PFSK-1 (cell line): ENCODE data around the gene TBC1D2.

ENCODE experiments used
- FOXP2 ChIP-seq: optimal IDR thresholded peaks from 2 replicates; pipeline ENCODE3; 2011; ENCODE audit warnings: borderline replicate concordance, control low read depth, inconsistent platforms; ENCODE audit not compliant: insufficient read depth; ENCODE audit errors: extremely low read length, extremely low read depth
- POLR2AphosphoS5 ChIP-seq: IDR thresholded peaks from 2 replicates; pipeline ENCODE4 v1.6.1; 2012; ENCODE audit warnings: low read depth, mild to moderate bottlenecking, control low read depth, low read length, moderate library complexity
- SIN3A ChIP-seq: IDR thresholded peaks from 2 replicates; pipeline ENCODE4 v1.6.1; 2012; ENCODE audit warnings: mild to moderate bottlenecking, low read length, moderate library complexity, borderline replicate concordance; ENCODE audit not compliant: insufficient read depth
- TAF1 ChIP-seq: IDR thresholded peaks from 2 replicates; pipeline ENCODE4 v1.6.1; 2012; ENCODE audit warnings: low read length, control low read depth, borderline replicate concordance; ENCODE audit not compliant: insufficient read depth
- TF ChIP-seq, protein P1 (sequence below), 2 experiments: IDR thresholded peaks; 2 replicates each; pipeline versions ENCODE4 v1.6.1 to v1.8.0; 2011 to 2012; ENCODE audit warnings: low read depth in 2 of 2, low read length in 2 of 2, control low read depth in 1 of 2, inconsistent platforms in 1 of 2, mild to moderate bottlenecking in 1 of 2, moderate library complexity in 1 of 2; ENCODE audit not compliant: insufficient read depth in 1 of 2

TBC1D2 gene

DNA sequence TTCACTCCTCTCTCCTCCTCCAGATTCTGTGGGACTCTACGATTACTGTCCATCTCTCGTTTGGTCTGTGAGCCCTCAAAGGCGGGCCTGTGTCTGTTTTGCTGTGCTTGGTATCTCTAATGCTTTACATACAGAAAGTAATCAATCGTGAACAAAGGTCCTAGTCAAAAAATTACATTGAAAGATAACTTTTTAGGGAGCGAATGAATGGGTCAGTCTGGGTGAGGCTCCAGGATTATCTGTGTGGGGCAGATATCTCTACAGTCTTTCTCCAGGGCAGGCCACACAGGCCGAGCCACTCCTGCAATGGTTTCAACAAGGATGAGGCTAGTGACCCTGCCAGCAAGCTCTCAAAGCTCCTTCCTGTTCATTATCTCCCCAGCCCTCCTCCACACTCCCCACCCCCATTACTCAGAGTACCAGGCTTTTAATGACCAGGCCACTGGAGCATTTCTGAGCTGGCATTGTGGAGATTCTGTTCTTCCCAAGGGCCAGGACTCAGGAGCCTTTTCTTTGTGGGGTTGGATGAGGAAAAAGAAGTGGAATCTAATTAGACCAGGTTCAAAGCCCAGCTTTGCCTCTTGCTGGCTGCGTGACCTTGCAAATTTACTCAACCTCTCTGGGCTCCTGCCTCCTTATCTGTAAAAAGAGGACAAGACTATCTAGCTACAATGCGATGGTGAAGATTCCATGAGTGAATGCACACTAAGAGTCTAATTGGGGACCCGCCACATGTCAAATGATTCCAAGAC, 73.2 kb downstream of the TBC1D2 start:
- TF ChIP-seq TAF1 (no peak), SIN3A (no peak), FOXP2 (no peak), POLR2AphosphoS5 (no peak)
- TF ChIP-seq, protein P1, sequence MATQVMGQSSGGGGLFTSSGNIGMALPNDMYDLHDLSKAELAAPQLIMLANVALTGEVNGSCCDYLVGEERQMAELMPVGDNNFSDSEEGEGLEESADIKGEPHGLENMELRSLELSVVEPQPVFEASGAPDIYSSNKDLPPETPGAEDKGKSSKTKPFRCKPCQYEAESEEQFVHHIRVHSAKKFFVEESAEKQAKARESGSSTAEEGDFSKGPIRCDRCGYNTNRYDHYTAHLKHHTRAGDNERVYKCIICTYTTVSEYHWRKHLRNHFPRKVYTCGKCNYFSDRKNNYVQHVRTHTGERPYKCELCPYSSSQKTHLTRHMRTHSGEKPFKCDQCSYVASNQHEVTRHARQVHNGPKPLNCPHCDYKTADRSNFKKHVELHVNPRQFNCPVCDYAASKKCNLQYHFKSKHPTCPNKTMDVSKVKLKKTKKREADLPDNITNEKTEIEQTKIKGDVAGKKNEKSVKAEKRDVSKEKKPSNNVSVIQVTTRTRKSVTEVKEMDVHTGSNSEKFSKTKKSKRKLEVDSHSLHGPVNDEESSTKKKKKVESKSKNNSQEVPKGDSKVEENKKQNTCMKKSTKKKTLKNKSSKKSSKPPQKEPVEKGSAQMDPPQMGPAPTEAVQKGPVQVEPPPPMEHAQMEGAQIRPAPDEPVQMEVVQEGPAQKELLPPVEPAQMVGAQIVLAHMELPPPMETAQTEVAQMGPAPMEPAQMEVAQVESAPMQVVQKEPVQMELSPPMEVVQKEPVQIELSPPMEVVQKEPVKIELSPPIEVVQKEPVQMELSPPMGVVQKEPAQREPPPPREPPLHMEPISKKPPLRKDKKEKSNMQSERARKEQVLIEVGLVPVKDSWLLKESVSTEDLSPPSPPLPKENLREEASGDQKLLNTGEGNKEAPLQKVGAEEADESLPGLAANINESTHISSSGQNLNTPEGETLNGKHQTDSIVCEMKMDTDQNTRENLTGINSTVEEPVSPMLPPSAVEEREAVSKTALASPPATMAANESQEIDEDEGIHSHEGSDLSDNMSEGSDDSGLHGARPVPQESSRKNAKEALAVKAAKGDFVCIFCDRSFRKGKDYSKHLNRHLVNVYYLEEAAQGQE (IDR thresholded peaks at IDR 0.05; ENCODE audit: insufficient read depth in 1 of 2, low read depth in 2 of 2, low read length in 2 of 2): no peak

DNA sequence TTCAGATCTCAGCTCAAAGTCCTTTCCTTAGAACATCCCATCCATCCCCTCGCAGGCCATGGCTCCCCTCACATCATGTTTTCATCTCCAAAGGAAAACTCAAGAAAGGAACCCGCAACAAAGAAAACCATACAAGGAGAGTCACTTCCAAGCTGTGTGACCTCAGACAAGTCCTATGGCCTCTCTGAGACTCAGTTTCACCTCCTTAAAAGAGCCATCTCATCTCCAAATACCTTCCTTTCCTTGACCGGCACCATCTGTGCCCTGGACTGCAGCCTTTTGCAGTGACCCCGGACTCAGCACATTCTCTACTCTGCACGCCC, 73.7 kb downstream of the TBC1D2 start:
- TF ChIP-seq TAF1 (no peak), SIN3A (no peak), POLR2AphosphoS5 (no peak), FOXP2 (no peak)
- TF ChIP-seq, protein P1 (IDR thresholded peaks at IDR 0.05; ENCODE audit: insufficient read depth in 1 of 2, low read depth in 2 of 2, low read length in 2 of 2): no peak

DNA sequence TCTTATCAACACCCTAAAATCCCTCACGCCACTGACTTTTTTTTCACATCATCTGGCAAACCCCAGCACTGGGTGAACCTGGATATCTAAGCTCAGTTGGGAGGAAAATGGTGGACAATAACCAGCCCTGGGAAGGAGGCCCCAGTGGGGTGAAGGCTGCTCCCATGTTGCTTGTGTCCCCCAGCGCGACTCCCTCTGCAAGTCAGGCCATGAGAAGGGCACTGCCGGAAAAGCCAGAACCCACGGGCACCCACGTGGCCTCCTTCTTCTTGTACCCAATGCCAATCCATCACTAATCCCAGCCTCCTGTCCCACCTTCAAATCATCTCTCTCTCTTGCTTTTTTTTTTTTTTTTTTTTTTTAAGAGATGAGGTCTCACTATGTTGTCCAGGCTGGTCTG, 74.5 kb downstream of the TBC1D2 start:
- no peak for TF ChIP-seq POLR2AphosphoS5
- no peak for TF ChIP-seq TAF1
- TF ChIP-seq FOXP2: no peak
- TF ChIP-seq SIN3A: no peak
- TF ChIP-seq, protein P1 (IDR thresholded peaks at IDR 0.05; ENCODE audit: insufficient read depth in 1 of 2, low read depth in 2 of 2, low read length in 2 of 2): no peak

DNA sequence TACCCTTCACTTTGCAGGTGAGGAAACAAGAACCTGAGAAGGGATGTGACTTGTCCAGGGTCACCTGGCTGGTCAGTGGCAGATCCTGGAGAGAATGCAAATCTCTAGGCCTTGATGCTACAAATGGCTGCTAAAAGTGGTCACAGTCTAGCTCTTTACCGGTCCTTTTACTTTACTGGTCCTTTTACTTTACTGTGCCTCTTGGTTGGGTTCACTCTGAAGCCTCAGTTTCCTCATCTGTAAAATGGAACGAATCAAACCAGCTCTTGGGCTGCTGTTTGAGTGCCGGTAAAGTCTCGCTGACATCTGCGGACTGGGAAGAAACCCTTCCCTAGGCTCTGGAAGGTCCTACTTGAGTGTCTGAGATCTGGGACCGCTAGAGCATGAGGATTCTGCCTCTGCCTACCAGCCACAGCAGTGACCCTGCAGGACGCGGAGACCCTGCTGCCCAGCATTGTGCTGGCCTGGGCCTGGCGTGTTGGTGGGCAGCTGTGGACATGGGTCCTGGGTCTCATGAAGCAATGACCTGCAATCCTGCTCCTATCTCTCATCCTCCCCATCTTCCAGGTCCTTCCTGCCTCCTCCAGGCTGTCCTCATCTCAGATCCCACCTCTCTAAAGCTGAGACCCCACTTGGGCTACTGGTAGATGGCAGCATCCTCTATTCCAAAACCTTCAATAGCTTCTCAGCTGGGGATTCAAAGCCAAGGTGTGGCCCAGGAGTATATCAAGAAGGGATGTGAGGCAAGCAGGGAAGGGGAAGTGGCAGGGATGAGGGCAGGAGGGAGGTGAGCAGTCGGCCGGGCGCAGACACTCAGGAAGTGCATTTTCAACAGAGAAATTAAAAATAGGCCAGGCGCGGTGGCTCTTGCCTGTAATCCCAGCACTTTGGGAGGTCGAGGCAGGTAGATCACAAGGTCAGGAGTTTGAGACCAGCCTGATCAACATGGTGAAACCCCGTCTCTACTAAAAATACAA, 76.3 kb downstream of the TBC1D2 start:
- TF ChIP-seq POLR2AphosphoS5 (no peak), TAF1 (no peak), SIN3A (no peak), FOXP2 (no peak)
- TF ChIP-seq, protein P1 (IDR thresholded peaks at IDR 0.05; ENCODE audit: insufficient read depth in 1 of 2, low read depth in 2 of 2, low read length in 2 of 2): no peak
